ENCODE measurements around the gene WDR36. TPM values are rescaled to one million over a fixed set of nuclear protein-coding genes. Genes with fewer than 3 reads are reported as not detected.

Gene WDR36
- total and polyA plus RNA-seq, 7 experiments from 2014 or later: 24.4 to 37.4 (median 29.7) TPM

Other genes with a start within 250 kb of the WDR36 start
- under 1 TPM in 1 of 5 experiments, not detected in 4; 0.15 TPM for gene TSLP, start 20.6 kb upstream of the WDR36 start, total RNA-seq
- gene TSLP, start 20.6 kb upstream of the WDR36 start, polyA plus RNA-seq: not detected
- 100 to 1,000 TPM; 118 to 366 (median 210) TPM for gene CAMK4, start 132.0 kb downstream of the WDR36 start, total RNA-seq
- gene CAMK4, start 132.0 kb downstream of the WDR36 start, polyA plus RNA-seq: 100 to 1,000 TPM; 188 to 200 TPM